Measurements from ENCODE around the gene OIP5.

Gene OIP5

DNA sequence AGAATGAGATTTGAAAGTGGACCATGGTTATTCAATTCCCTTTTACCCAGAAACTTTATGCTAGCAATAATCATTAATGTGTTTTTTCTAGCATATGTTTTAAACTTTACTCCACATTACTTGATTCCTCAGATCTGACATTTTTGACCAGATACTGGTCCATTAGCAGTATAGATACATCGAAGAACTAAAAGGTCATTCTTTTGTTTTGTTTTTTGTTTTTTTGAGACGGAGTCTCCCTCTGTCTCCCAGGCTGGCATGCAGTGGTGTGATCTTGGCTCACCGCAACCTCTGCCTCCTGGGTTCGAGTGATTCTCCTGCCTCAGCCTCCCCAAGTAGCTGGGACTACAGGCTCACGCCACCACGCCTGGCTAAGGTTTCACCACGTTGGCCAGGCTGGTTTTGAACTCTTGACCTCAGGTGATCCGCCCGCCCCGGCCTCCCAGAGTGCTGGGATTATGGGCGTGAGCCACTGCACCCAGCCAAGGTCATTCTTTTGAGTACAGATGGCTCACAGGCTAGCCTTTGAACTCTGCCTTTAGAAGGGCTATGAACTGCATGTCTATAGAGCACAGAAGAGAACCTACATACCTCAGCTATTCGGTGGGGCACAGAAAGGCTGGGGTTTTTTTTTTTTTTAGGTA, 72.7 kb downstream of the OIP5 start:
- H3K36me3 Mint-ChIP-seq (ENCODE audit: low read depth) = peaks cover 83% of the 10 kb centered on the region
- H3K4me1 Mint-ChIP-seq (ENCODE audit: low read depth) = peaks cover 28% of the 10 kb centered on the region
- no peak overlapping the region for H3K27ac Mint-ChIP-seq
- H3K9me3 Mint-ChIP-seq = no peaks in the 10 kb centered on the region
- intact Hi-C loops (cut with micrococcal nuclease) = no loop called here
- H3K4me3 Mint-ChIP-seq = no peak overlapping the region
- H3K27me3 Mint-ChIP-seq = no peaks in the 10 kb centered on the region

Data from dendritic cell treated with granulocyte-macrophage colony-stimulating factor and Interleukin-4, amounts not matched to agents 40 ng/mL and 50 ng/mL, for 4 days (primary cell).